C4-2B (cell line): ENCODE measurements around the gene ERBB3.

Source experiments
- ZFX ChIP-seq: fragments of 450-650 bp; IDR thresholded peaks from 2 replicates; pipeline ENCODE4 v1.6.1; 2017
- TF ChIP-seq, protein P1 (sequence below): fragments of 450-650 bp; conservative IDR thresholded peaks from 2 replicates; pipeline ENCODE4 v1.5.1; 2017; ENCODE audit warnings: mild to moderate bottlenecking

DNA sequence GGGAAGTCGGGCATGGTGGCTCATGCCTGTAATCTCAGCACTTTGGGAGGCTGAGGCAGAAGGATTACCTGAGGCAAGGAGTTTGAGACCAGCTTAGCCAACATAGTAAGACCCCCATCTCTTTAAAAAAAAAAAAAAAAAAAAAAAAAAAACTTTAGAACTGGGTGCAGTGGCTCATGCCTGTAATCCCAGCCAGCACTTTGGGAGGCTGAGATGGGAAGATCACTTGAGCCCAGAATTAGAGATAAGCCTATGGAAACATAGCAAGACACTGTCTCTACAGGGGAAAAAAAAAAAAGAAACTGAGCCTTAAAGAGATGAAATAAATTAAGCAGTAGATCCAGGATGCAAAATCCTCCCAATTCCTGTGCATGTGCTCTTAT, 22.7 kb downstream of the ERBB3 start:
- TF ChIP-seq, protein P1, sequence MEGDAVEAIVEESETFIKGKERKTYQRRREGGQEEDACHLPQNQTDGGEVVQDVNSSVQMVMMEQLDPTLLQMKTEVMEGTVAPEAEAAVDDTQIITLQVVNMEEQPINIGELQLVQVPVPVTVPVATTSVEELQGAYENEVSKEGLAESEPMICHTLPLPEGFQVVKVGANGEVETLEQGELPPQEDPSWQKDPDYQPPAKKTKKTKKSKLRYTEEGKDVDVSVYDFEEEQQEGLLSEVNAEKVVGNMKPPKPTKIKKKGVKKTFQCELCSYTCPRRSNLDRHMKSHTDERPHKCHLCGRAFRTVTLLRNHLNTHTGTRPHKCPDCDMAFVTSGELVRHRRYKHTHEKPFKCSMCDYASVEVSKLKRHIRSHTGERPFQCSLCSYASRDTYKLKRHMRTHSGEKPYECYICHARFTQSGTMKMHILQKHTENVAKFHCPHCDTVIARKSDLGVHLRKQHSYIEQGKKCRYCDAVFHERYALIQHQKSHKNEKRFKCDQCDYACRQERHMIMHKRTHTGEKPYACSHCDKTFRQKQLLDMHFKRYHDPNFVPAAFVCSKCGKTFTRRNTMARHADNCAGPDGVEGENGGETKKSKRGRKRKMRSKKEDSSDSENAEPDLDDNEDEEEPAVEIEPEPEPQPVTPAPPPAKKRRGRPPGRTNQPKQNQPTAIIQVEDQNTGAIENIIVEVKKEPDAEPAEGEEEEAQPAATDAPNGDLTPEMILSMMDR = no peak
- no peak for TF ChIP-seq ZFX
